GM12873 (cell line): Measurements from ENCODE around the gene MAPK8IP3.

ENCODE experiments used
- TF ChIP-seq, protein P1 (sequence below): IDR thresholded peaks from 2 replicates; pipeline ENCODE4 v1.5.1; 2012; ENCODE audit warnings: low read depth, mild to moderate bottlenecking, moderate library complexity, low read length, control low read depth; ENCODE audit not compliant: insufficient read depth; ENCODE audit errors: missing control alignments

MAPK8IP3 gene

DNA sequence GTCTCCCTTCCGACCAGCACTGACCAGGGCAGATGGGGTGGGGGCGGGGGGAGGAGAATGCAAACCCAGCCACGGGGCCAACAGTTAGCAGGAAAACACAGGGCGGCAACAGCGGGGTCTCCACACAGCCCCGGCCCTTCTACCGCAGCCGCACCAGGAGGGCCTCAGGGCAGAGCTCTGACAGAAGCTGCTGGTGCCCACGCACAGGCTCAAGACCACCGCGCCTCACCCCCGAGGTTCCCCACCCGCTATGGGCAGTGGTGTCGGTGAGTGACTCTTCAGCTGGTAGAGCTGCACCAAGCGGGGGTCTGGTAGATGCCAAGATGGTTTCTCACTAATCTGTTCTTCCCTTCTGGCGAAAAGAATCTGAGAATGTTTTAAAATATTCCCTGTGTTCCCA, 104.5 kb downstream of the MAPK8IP3 start:
- TF ChIP-seq, protein P1, sequence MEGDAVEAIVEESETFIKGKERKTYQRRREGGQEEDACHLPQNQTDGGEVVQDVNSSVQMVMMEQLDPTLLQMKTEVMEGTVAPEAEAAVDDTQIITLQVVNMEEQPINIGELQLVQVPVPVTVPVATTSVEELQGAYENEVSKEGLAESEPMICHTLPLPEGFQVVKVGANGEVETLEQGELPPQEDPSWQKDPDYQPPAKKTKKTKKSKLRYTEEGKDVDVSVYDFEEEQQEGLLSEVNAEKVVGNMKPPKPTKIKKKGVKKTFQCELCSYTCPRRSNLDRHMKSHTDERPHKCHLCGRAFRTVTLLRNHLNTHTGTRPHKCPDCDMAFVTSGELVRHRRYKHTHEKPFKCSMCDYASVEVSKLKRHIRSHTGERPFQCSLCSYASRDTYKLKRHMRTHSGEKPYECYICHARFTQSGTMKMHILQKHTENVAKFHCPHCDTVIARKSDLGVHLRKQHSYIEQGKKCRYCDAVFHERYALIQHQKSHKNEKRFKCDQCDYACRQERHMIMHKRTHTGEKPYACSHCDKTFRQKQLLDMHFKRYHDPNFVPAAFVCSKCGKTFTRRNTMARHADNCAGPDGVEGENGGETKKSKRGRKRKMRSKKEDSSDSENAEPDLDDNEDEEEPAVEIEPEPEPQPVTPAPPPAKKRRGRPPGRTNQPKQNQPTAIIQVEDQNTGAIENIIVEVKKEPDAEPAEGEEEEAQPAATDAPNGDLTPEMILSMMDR: no peak

DNA sequence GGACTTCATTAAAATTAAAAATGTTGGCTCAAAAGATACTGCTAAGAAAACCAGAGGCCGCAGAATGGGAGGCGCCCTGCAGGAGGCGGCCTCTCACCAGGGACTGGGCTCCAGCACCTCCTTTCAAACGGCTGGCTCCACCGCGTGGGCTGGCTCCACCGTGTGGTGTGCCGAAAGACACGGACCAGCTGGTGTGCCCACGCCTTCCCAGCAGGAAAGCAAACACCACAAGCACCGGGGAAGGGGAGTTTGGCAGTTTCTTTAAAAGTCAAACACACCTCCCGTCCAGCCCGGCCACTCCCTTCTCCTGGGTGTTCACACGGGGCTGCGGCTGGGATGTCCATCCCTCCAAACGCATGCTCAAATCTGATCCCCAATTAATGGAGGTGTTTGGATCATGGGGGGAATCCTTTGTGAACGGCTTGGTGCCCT, 106.8 kb downstream of the MAPK8IP3 start:
- TF ChIP-seq, protein P1: peak; percentile 26

DNA sequence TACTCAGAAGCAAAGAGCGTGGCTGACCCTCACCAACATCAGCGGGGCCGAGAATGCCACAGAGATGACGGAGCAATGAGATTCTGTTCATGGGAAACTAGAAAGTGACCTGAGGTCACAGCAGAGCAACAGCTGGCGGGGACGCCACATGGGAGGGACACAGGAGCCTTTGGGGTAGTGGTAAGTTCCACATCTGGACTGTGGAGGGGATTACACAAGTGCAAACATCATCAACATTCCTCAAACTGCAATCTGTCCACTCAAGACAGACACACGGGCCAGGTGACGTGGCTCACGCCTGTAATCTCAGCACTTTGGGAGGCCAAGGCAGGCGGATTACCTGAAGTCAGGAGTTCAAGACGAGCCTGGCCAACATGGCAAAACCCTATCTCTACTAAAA, 109.5 kb downstream of the MAPK8IP3 start:
- TF ChIP-seq, protein P1: no peak

DNA sequence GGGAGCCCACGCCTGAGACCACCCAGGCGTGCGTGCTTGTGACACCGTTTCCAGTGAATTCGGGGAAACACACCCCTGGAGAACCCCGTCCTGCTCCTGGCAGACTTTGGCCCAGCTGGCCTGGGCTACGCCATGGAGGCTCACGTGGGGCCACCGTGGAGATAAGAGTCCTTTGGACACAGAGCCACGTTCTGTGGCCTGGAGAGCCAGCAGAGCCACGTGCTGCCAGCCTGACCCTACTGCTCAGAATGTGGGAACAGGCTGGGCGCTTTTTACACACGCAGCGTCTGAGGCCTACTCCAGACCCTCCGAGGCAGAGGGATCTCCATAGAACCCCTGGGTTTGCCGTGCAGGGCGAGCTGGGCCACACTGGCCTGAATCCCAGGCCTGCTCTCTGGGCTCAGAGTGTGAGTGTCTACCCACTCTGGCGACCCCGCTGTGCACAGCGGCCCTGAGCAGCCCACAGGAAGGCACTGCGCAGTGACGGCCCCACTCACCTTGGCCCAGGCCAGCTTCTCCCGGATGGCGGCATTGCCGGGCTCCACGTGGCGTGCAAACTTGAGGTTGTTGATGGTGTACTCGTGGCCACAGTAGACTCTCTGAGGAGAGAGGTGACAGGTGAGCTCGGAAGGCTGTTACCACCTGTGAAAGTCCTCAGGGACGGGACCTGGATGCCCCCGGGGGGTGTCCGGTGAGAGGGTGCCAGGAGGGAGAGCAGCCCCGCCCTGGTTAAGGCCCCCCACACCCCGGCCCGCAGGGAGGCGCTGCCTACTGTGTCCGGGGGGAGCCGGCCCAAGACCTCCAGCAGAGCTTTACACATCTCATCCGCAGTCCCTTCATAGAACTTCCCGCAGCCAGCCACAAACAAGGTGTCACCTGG, 110.6 kb downstream of the MAPK8IP3 start:
- TF ChIP-seq, protein P1: no peak

DNA sequence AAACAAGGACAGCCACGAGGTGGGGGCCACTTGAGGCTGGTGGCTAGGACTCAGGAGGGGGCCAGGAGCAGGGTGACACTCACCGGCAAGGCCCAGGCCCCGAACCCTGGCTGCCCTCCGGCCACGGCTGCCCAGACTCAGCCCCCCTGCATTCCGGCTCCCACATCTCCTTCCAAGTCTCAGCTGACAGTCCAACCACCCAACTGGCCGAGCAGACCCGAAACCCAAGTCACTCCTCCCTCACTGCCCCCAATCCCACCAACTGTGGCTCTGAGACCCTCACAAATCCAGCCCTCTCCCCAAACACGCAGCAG, 111.2 kb downstream of the MAPK8IP3 start:
- TF ChIP-seq, protein P1: no peak

DNA sequence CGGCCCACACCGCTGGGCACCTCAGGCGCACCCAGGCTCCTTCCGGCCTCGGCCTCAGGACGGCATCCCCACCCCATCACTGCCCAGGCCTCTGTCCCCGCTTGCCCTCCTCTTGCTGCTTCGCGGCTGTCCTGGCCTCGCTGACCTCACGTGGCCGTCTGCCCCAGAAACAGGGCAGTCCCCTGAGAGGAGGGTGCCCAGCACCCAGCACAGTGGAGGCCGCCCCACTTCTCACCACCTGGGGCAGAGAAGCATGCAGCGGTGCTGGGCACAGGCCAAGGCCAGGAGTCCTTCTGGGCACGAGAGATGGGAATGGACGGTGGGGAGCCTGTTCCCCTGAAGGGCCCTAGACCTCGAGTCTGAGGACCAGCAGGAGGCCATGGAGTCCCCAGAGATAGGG, 111.7 kb downstream of the MAPK8IP3 start:
- TF ChIP-seq, protein P1: no peak

DNA sequence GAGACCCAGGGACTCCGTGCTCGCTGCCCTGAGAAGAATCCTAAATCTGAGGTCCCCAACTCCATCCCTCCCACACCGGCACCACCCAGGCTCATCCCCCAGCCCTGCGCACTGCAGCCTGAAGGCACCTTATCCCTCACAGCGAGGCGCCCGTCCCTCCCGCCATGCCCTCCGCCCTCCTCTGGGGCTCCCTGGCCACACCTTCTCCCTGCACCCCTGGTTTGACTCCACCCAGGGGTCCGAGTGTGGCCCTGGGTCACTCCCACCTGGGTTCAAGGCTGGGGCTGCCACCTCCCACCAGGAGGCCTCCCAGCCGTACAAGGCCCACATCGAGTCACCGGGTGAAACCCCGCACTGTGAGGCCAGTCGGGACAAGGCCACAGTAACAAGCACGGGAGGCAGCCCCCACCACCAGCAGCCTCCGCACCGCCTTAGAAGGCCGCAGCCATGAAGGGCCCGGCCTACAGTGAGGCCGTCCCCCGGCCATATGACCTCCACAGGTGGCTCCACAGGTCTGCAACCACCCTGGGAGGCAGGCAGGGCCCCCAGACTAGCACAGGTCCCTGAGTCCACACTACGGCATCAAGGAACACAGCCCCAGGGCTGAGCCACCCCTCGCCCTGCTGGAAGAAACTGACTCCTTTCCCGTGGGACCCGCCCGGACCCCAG, 112.3 kb downstream of the MAPK8IP3 start:
- TF ChIP-seq, protein P1: no peak
